HCT116 (cell line): Measurements from ENCODE around the gene ELOA.

Experiments used
- ATF3 ChIP-seq: IDR thresholded peaks from 2 replicates; pipeline ENCODE4 v1.6.1; 2012
- CEBPB ChIP-seq: IDR thresholded peaks from 2 replicates; pipeline ENCODE4 v1.6.1; 2012; ENCODE audit warnings: low read depth
- CTCF ChIP-seq, 3 experiments: fragments of 200-600 bp in 1 of 3; sonication (generic) in 1 of 3; IDR thresholded peaks in 2 of 3; conservative IDR thresholded peaks in 1 of 3; 2 replicates each; pipeline ENCODE4 v1.5.1; 2012 to 2017; ENCODE audit warnings: low read depth in 2 of 3, low read length in 2 of 3, antibody characterized with exemption in 1 of 3, borderline replicate concordance in 1 of 3, control low read depth in 1 of 3, mild to moderate bottlenecking in 1 of 3, mixed read lengths in 1 of 3, mixed run types in 1 of 3, moderate library complexity in 1 of 3; ENCODE audit not compliant: insufficient read depth in 1 of 3
- ELF1 ChIP-seq: IDR thresholded peaks from 2 replicates; pipeline ENCODE4 v1.6.1; 2012; ENCODE audit warnings: low read depth, borderline replicate concordance
- EZH2 ChIP-seq: fragments of 200-600 bp; sonication (generic); IDR thresholded peaks from 2 replicates; pipeline ENCODE4 v1.6.1; 2017; ENCODE audit warnings: antibody characterized with exemption, mixed run types
- EZH2phosphoT487 ChIP-seq: fragments of 200-600 bp; IDR thresholded peaks from 2 replicates; pipeline ENCODE4 v1.6.1; 2018; ENCODE audit warnings: antibody characterized with exemption, borderline replicate concordance
- FOSL1 ChIP-seq: IDR thresholded peaks from 2 replicates; pipeline ENCODE4 v1.6.1; 2012; ENCODE audit warnings: low read depth
- MAX ChIP-seq: IDR thresholded peaks from 2 replicates; pipeline ENCODE4 v1.6.1; 2012
- POLR2A ChIP-seq: IDR thresholded peaks from 2 replicates; pipeline ENCODE4 v1.7.0; 2011; ENCODE audit warnings: borderline replicate concordance; ENCODE audit not compliant: insufficient read depth, insufficient read length; ENCODE audit errors: extremely low read depth
- RAD21 ChIP-seq: IDR thresholded peaks from 2 replicates; pipeline ENCODE4 v1.6.1; 2012; ENCODE audit warnings: low read depth, mild to moderate bottlenecking
- REST ChIP-seq: IDR thresholded peaks from 2 replicates; pipeline ENCODE4 v1.6.1; 2012; ENCODE audit warnings: low read depth
- SIN3A ChIP-seq: IDR thresholded peaks from 2 replicates; pipeline ENCODE4 v1.6.1; 2012; ENCODE audit warnings: low read depth
- SP1 ChIP-seq: IDR thresholded peaks from 2 replicates; pipeline ENCODE4 v1.6.1; 2012; ENCODE audit warnings: low read depth
- TCF7L2 ChIP-seq: IDR thresholded peaks from 2 replicates; pipeline ENCODE4 v1.7.0; 2011; ENCODE audit warnings: borderline replicate concordance, inconsistent platforms; ENCODE audit not compliant: insufficient read depth, insufficient read length; ENCODE audit errors: extremely low read depth

GRCh38 chr1:23695667-23696066 lies 47.6 kb upstream of the ELOA start:
- TF ChIP-seq SP1 (no peak), EZH2 (no peak), CTCF (IDR thresholded peaks at IDR 0.05 in 2 of 3, conservative IDR thresholded peaks at IDR 0.05 in 1 of 3; ENCODE audit: borderline replicate concordance in 1 of 3, insufficient read depth in 1 of 3, low read depth in 2 of 3, low read length in 2 of 3) (no peak), POLR2A (no peak), EZH2phosphoT487 (no peak), ELF1 (no peak), RAD21 (no peak), SIN3A (no peak), CEBPB (no peak), FOSL1 (no peak), MAX (no peak), ATF3 (no peak), REST (no peak), TCF7L2 (no peak)
